HG03342 (cell line): Measurements from ENCODE around the gene SVOP.
"Not testable (repeated sequence)": the region's sequence is repeated elsewhere in the genome, so short reads cannot be mapped to it uniquely, and the experiment has no call there.

Experiments used
- ATAC-seq: cut with Tn5 transposase; IDR thresholded peaks from one replicate; pipeline ENCODE4 v1.9.1; 2021; ENCODE audit warnings: mild to moderate bottlenecking, moderate library complexity; ENCODE audit not compliant: unreplicated experiment

SVOP gene

GRCh38 chr12:109020796-109021380, at the start of gene SVOP:
TSS of gene SVOP (minus strand) at chr12:109021068. CDS start at chr12:109020868, 200 bp downstream.
- ATAC-seq: no peak

GRCh38 chr12:109069307-109070271, 48.7 kb upstream of the SVOP start:
- no peak for ATAC-seq

GRCh38 chr12:109065853-109066193, 45.0 kb upstream of the SVOP start:
- ATAC-seq: no peak

GRCh38 chr12:109065154-109065852, 44.4 kb upstream of the SVOP start:
- no peak for ATAC-seq

GRCh38 chr12:109064143-109064542, 43.3 kb upstream of the SVOP start:
- ATAC-seq: no peak

- no peak for ATAC-seq
Measured at GRCh38 chr12:109058773-109059172, 37.9 kb upstream of the SVOP start.

GRCh38 chr12:109057376-109057775, 36.5 kb upstream of the SVOP start:
- ATAC-seq: no peak

- ATAC-seq: no peak
Measured at GRCh38 chr12:109056891-109057290, 36.0 kb upstream of the SVOP start.

- ATAC-seq: no peak
Measured at GRCh38 chr12:109054520-109054919, 33.7 kb upstream of the SVOP start.

GRCh38 chr12:109054124-109054513, 33.3 kb upstream of the SVOP start:
- not testable (repeated sequence) for ATAC-seq

GRCh38 chr12:109053382-109054123, 32.7 kb upstream of the SVOP start:
- peak; percentile 59 for ATAC-seq

- ATAC-seq: peak; percentile 70
Measured at GRCh38 chr12:109052414-109053323, 31.8 kb upstream of the SVOP start, which contains the start of gene USP30. TSS of gene USP30 (plus strand) at chr12:109052576. CDS start at chr12:109052679, 103 bp downstream.

- no peak for ATAC-seq
Measured at GRCh38 chr12:109052097-109052413, 31.2 kb upstream of the SVOP start.

GRCh38 chr12:109049794-109050193, 28.9 kb upstream of the SVOP start:
- not testable (repeated sequence) for ATAC-seq

- not testable (repeated sequence) for ATAC-seq
Measured at GRCh38 chr12:109048706-109049105, 27.8 kb upstream of the SVOP start.

- no peak for ATAC-seq
Measured at GRCh38 chr12:109047081-109047805, 26.4 kb upstream of the SVOP start.

- ATAC-seq: no peak
Measured at GRCh38 chr12:109044241-109044640, 23.4 kb upstream of the SVOP start.

GRCh38 chr12:109036975-109037374, 16.1 kb upstream of the SVOP start:
- no peak for ATAC-seq
